ENCODE data around the gene ATG4D.
A peak's percentile ranks its signal among the peaks of the same experiment; 100 is the strongest.

ATG4D gene

DNA sequence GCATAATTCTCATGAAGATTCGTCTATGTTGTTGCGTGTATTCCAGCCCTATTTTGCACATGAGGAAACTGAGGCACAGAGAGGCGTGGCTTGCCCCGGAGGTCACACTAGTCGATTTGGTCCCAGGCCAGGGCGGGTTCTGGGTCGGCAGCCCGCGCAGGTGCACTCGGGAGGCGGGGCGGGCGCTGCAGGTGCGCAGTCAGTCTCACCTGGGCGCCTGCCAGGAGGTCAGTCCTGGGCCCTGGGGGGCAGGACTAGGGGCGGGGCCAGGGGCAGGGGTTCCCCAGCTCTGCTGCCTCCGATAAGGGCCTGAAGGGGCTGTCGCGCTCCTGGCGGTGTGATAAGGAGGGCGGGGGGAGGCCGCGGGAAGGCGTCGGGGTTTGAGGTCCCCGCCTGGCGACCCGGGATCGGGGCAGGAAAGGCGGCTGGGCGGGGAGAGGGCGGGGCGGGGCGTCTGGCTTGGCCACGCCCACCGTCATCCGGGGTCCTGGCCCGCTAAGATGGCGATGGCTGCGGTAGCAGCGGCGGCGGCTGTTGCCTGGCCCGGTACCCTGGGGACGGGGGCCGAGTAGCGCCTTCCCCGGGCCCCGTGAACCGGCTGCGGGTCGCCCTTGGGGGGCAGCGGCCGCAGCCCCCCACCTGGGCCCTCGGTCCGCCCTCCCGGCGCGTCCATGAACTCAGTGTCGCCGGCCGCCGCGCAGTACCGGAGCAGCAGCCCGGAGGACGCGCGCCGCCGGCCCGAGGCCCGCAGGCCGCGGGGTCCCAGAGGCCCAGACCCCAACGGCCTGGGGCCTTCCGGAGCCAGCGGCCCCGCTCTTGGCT, at the start of gene ATG4D:
ATG4D (plus strand) TSS at position 485 of the 822 bp plus-strand sequence; CDS start at position 672, 187 bp downstream.
- DNase-seq (ENCODE audit: low spot score) = peak; percentile 76

DNA sequence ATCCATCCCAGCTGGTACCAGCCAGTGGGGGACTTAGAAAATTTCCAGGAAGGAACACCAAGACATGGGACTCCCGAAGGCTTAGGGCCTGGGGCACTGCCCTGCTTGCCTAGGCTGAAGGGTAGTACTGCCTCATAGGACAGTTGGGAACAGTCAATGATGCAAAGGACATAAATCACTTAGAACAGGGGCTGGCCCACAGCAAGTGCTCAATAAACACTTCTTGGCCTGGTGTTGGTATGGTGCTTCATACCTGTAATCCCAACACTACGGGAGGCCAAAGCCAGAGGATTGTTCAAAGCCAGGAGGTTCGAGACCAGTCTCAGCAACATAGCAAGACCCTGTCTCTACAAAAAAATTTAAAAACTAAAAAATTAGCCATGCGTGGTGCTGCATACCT, 46.3 kb upstream of the ATG4D start:
- DNase-seq (ENCODE audit: low spot score) = no peak

DNA sequence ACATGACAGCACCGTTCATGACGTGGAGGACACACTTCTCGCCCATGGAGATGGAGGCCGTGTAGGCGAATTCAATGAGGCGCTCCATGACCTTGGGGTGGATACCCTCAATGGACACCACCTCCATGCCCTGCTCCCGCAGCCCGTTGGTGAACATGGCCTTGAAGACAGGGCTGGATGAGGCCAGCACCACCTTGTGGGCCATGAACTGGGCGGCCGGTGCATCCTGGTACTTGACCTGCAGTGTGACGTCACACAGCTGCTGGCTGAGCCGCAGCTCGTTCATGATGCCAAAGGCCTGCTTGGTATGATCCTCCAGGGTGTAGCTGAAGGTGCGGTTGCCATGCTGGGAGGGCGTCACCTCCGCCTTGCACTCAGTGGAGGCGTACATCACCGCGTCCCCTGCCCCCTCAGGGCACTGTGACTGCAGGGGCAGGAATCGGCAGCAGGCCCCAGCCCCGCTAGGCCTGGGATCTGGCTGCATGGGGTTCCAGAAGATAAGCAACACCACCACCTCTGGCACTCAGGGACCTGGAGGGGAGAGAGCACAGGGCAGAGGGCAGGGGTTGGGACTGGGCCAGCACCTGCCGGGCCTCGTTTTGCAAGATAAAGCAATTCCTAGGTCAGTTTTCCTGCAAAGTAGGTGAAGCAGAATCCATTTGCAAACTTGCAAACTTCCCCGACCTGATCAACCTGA, 44.0 kb upstream of the ATG4D start:
- no peak for DNase-seq (ENCODE audit: low spot score)

DNA sequence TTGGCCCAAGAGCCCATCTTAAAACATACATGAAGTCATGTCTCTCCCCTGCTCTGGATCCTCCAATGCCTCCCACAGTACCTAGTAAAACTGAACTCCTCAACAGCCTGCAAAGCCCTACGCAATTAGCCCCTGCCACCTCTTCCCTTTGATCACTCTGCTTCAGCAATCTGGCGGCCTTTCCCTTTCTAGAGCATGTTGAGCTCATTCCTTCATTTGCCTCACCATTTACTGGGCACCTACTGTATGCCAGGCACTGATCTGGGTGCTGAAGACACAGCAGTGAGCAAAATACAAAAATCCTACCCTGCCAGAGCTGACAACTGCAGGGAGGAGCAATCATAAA, 43.5 kb upstream of the ATG4D start:
- DNase-seq (ENCODE audit: low spot score) = no peak

DNA sequence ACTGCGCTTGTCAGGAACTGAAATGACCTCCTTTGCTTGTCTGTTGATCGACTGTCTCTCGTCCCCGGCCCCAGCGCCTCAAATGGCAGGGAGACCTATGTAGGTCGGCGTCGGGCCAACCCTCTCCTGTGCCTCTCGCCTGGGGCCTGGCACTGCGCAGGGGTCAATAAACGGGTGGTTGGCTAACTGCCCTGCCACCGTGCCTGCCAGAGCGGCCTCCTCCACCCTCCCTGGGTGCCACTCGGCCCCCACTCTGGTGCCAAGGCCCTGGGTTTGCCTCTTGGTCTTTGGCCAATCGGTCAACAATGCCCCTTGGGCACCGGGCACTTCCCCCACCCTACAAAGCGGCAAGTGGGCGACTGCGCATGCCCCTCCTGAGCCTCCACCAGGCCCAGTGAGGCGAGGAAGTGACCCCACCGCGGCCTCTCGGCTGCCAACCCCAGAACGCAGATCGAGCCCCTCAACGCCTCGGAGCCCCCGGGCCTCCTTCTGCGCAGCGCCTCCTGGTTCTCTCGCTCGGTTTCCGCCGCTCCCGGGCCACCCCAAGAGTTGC, 41.7 kb upstream of the ATG4D start:
- no peak for DNase-seq (ENCODE audit: low spot score)

DNA sequence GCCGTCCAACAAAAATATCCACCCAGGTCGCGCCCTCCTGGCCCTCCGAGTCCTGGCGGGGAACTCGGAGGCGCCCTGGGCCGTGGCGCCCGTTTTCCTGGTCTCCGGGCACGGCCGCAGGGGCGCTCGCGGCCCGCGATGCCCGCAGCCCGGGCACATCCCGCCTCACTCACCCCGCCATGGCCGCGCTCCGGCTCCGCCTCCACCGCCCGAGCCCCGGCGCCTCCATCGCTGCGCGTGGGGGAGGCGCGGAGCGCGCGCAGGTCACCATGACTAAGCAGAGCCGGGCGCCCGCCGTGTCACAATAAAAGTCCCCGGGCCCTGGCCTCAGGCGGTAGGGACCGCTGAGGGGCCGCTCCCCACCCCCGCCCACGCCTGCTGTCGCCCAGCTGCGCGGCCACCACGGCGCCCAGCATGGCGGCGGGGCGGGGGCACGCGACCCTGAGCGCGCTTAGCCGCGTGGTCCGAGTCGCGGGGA, 41.1 kb upstream of the ATG4D start:
- DNase-seq (ENCODE audit: low spot score) = peak; percentile 92

DNA sequence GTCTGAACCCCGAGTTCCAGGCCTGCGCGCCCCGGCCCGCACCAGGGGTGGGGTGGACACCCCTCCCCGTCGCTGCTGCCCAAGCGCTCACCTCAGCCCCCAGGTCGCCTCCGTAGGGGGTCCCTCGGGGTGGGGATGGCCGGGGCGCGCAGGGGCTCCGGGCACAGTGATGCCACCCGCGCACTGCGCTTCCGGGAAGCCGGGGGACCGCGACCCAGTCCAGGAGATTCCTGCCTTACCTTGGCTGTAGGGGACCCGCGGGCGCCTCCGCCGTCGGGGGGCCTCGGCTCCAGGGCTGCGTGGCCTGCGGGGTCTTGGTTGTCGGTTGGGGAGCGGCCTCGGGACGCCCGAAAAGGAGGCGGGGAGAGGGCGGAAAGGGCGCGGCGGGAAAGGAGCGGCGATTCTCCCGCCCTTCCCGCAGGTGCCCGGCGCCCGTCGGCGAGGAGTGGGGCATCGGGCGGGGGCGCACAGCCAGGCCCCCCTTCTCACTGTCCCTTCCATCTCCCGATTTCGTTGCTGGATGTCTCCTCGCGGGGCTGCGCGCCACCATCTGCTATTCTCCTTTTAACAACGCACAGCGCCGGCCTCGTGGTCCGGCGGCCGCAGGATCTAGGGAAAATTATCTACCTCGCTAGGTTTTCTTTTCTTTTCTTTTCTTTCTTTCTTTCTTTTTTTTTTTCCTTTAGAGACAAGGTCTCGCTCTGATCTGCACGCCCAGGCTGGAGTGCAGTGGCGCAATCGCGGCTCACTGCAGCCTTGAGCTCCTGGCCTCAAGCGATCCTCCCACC, 40.5 kb upstream of the ATG4D start, which contains the start of gene KEAP1:
KEAP1 (minus strand) TSS at position 355 of the 788 bp plus-strand sequence. CDS start 3,323 bp downstream, outside the sequence.
- DNase-seq (ENCODE audit: low spot score) = no peak

DNA sequence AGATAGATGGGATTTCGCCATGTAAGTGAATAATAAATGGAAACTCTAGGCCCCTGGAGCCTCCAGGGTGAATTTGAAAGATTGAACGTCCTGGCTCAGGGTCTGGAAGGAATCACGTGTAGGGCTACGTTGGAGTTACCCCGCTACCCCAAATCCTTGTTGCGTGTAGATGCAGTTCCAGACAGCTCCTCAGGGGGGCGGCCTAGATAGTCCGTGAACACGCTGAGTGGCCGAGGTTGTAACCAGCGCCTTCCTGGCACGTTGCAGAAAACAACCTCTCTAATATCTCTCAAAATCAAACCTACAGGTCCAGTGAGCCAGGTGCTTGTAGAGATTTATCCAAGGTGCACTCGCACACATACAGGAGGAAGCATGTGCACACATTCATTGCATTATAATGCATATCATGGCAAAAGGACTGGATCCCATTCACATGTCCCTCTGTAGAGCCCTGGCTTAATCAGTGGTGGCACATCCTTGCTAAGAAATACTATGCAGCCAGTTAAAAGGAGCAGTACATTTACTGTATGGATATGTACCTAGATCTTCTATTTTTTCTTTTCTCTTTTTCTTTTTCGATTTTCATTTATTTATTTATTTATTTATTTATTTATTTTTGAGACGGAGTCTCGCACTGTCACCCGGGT, 38.0 kb upstream of the ATG4D start:
- peak; percentile 87 for DNase-seq (ENCODE audit: low spot score)

DNA sequence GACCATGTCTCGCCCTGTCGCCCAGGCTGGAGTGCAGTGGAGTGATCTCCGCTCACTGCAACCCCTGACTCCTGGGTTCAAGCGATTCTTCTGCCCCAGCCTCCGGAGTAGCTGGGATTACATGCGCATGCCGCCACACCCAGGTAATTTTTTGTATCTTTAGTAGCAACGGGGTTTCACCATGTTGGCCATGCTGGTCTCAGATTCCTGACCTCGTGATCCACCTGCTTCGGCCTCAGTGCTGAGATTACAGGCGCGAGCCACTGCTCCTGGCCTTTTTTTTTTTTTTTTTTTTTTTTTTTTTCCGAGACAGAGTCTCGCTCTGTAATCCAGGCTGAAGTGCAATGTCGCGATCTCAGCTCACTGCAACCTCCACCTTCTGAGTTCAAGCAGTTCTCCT, 35.7 kb upstream of the ATG4D start:
- DNase-seq (ENCODE audit: low spot score) = no peak

DNA sequence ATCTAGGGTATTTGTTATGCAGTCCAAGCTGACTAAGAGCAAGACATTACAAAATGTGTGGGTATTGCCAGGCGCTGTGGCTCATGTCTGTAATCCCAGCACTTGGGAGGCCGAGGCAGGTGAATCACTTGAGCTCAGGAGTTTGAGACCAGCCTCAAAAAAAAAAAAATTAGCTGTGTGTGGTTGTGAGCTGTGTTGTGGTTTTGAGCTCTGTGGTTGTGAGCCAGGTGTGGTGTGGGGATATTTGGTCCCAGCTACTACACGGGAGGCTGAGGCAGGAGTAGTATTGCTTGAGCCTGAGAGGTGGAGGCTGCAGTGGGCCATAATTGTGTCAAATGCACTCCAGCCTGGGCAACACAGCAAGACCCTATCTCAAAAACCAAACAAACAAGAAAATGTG, 35.0 kb upstream of the ATG4D start:
- no peak for DNase-seq (ENCODE audit: low spot score)

DNA sequence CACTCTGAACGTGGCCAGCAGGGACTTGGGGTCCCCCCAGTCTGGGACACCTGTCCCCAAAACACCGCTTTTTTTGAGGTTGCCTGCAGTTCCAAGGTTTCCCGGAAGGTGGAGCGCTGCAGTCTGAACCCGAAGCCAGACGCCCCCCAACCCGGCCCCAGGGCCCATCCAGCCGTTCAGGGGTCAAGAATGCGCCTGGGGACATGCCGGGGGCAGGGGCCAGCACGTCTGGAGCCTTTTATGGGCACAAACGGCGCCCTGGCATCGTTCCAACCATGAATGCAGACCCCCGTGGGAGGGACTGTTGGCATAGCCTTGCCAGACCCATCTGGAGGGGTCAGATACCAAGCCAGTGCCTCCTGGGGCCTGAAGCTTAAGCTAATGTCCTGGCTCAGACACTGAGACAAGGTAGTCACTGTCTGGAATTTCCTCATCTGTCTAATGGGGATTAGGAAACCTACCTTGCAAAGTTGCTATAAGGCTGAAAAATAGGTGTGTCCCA, 33.4 kb upstream of the ATG4D start:
- DNase-seq (ENCODE audit: low spot score) = peak; percentile 64

DNA sequence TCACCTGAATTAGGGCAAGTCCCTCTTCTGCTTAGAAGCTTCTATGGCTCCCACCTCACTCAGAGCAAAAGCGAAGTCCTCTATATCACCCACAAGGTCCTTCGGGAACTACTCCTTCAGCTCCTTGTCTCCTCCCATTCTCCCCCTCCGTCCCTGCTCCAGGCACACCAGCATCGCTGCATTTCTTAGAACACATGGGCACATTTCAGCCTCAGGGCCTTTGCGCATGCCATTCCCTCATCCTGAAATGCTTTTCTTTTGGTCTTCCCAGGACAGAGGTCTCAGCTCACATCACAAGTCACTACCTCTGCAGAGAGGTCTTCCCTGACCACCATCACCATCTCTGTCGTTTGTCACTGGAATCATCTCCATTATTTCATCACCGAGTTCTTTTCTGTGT, 30.5 kb upstream of the ATG4D start:
- no peak for DNase-seq (ENCODE audit: low spot score)

DNA sequence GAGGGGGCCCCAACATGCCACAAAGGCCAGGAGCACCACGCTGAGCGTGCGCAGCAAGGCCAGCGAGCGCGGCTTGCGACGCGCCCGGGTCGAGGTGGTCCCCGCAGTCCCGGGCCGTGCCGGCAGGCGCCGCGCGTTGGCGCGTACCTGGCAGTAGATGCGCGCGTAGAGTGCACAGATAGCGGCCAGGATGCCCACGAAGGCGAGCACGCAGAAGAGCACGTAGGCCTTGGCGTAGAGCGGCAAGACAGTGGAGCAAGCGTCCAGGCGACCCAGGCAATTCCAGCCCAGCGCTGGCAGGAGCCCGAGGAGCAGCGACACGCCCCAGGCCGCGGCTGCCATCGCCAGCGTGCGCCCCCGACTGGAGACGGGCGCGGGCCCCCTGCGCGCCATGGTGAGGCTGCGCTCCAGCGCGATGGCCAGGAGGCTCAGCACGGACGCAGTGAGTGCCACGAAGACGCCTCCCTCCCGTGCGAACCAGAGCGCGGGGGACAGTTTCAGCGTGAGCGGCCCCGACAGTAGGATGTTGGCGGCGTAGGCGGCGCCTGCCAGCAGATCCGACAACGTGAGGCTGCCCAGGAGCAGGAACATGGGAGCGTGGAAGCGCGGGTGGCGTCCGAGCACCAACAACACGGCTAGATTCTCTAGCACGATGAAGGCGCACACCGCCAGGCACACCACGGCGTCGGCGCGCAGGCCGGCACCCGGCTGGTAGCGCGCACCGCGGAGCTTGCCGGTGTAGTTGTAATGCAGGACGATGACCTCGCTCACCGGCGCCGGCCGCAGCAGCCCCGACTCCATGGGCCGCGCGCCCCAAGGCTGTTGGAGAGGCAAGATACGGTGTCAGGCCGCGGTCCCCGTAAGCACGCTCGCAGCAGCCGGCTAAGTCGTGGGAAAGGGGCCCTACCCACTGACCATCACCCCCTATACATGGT, 29.2 kb upstream of the ATG4D start:
- DNase-seq (ENCODE audit: low spot score) = no peak

DNA sequence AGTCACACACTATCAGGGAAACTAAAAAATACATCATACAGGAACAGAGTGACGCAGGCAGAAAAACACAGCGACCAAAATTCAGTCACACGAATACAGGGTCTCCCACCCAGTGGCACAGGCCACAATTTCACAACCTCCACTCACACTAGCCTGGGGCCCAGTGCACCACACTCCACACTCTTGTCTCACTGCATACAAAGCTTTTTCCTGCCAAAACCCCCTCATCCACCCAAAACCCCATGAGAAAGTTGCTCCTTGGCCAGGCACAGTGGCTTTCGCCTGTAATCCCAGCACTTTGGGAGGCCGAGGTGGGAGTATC, 27.7 kb upstream of the ATG4D start:
- DNase-seq (ENCODE audit: low spot score) = peak; percentile 55

DNA sequence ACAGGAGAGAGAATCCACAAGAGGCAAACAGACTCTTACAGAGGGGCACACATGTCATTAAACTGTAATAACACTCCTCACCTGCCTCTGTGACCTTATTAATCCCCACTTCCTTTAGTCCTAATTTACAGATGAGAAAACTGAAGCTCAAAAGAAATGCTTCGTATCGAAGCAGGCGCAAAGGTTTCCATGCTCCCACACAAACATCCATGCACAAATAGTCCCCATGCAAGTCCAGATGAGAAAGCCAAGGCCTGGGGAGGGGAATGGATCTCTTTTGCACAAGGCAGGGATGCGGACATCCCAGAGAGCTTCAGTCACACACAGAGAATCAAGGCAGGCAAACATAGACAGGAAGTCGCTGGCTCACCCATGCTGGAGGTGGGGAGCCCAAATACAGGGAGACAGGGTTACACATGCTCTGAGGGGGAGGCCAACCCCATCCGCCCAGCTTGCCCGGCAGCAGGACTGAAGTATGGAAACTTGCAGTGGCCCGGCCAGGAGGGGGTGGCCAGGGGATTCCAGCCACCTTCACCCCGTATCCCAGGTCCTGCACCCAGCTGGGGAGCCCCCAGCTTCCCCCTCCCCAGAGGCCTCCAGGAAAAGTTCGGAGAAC, 26.9 kb upstream of the ATG4D start:
- no peak for DNase-seq (ENCODE audit: low spot score)

DNA sequence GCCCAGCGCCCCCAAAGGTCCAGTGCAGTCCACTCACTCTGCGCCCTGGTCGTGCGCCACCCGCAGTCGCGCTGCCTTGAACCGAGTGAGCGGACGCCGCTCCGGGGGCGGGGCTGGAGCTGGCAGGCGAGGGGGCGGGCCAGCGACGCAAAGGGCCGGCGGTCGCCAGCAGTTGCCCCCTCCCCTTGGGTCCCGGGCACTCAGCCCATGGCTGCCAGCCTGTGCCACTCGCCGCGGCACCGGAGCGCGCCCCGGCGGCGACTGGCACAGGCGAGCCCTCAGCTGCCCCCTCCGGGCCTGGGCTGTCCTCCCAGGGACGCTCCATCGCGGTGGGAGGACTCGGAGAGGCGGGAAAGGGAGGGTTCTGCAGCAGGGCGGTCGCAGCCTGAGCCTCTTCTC, 26.3 kb upstream of the ATG4D start, which contains the start of gene S1PR5:
S1PR5 (minus strand) TSS at position 87 of the 399 bp plus-strand sequence. CDS start 2,436 bp downstream, outside the sequence.
- no peak for DNase-seq (ENCODE audit: low spot score)

DNA sequence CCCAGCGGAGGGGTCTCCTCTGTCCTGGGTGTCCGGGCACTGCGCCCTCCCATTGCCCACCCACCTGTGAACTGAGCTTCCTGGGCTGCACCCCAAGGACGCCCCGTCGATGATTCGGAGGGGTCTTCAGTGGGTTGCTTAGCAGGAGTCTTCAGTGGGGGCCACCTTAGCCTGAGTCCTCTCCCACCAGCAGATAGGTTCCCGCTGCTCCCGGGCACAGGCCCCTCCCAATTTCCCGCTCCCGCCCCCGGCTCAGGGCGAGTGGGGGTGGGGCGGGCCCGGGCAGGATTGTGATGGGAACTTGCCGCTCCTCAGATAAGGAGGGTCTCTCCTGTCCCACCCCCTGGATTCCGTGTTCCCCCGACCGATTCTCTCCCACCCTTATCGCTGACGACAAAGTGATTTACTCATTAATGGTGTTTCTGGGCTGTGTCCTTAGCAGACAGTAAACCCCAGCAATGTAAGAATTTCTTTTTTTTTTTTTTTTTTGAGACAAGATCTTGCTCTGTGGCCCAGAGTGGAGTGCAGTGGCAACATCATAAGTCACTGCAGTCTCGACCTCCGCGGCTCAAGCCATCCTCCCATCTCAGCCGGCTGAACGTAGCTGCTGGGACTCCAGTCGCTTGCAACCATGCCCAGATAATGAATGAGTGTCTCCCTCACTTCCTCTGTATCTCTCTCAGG, 25.8 kb upstream of the ATG4D start:
- DNase-seq (ENCODE audit: low spot score) = no peak

DNA sequence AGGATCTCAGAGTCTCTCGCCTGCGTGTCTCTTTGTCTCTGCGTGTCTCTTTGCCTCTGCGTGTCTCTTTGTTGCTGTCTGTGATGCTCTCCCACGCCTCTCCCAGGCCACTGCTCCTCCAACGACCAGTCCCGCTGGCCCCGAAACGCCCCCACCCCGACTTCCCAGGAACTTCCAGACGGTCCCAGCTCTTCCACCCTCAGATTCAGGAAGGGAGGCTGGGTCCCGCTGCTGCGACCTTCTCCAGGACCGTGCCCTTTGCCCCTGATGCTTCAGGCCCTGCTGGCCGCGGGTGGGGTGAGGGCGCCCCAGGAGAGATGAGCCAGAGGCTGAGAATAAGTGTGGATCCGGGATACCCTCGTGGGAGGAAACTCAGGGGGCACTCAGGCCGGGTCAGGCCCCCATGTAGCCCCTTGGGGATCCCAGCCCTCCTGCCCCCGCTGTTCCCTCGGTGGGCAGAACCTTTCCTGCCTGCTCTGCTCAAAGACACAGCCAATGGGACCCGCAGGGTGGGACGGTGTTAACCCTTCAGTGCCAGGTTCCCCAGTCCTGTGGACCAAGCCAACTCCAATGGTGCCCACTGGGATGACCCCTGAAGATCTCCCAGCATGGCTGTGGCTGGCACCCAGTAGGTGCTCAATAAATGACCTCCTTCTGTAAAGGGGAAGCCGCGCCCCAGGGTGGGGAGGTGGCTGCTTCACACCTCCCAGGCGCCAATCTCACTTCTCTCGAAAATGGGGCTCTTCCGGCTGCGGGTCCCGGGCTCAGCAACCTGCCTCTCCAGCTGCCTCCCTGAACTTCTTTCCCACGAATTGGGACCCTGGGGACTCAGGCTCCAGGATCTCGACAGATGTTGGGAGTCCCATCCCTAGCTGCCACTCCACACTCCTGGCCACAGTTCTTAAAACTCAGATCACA, 25.0 kb upstream of the ATG4D start:
- DNase-seq (ENCODE audit: low spot score) = no peak

Data from CD4-positive, alpha-beta T cell treated with Interleukin-2 at 100 ng/mL for 4 hours (primary cell).